GM10266 (cell line): ENCODE data around the gene SUCLA2.
A peak's percentile ranks its signal among the peaks of the same experiment; 100 is the strongest.
"Not testable (repeated sequence)": the region's sequence is repeated elsewhere in the genome, so short reads cannot be mapped to it uniquely, and the experiment has no call there.

Experiments
- DNase-seq: peaks from one replicate; pipeline ENCODE4 v3.0.0; 2012; ENCODE audit errors: extremely low spot score
- CTCF ChIP-seq: IDR thresholded peaks from 2 replicates; pipeline ENCODE4 v1.5.1; 2012; ENCODE audit warnings: mild to moderate bottlenecking, low read depth; ENCODE audit not compliant: control insufficient read depth, insufficient read depth; ENCODE audit errors: missing control alignments

The SUCLA2 gene

DNA sequence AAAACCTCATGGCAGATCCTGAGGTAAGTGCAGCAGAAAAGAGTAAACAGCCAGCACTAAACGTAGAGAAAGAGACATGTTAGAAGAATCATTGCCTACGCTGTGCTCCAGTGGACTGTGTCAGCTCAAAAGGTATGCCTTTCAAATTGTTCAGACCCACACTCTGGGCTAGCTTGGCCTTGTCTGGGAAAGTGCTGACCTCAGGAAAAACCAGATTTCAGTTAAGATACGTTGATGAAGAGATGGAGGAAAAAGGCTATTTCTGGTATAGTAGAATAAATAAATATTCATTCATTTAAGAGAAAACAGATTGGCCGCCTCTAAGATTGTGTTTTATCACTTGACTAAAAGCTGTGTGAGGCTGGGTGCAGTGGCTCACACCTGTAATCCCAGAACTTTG lies 9.6 kb upstream of the SUCLA2 start:
- no peak for TF ChIP-seq CTCF
- no peak for DNase-seq

DNA sequence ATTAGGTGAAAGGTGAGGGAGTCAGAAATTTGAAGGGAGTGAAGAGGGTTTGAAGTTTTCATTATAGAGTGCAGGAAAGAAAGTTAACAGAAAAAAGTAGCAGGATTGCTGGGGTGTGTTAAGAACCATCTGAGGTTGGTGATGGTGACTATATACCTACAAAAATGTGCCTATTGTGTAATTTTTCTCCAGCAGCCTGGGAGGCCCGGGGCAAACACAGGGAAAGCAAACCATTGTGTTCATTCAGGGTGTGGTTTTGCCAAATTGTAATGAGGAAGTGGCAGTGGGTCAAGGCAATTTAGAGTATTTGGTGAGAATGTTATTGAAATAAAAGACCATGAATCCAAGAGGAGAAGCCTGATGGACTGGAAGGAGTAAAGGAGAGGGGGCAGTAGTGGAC lies 8.2 kb upstream of the SUCLA2 start:
- no peak for DNase-seq
- TF ChIP-seq CTCF: no peak

DNA sequence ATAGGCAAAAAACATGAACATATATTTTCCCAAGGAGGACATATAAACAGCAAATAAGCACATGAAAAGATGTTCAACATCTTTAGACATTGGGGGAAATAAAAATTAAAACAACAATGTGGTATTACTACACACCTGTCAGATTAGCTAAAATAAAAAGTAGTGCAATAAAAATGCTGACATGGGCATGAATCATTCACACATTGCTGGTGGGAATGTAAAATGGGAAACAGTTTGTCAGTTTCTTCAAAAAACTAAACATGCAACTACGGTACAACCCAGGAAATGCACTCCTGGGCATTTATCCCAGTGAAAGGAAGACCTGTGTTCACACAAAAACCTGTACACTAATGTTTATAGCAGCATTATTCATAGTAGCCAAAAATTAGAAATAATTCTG lies 5.3 kb upstream of the SUCLA2 start:
- no peak for DNase-seq
- TF ChIP-seq CTCF: no peak

DNA sequence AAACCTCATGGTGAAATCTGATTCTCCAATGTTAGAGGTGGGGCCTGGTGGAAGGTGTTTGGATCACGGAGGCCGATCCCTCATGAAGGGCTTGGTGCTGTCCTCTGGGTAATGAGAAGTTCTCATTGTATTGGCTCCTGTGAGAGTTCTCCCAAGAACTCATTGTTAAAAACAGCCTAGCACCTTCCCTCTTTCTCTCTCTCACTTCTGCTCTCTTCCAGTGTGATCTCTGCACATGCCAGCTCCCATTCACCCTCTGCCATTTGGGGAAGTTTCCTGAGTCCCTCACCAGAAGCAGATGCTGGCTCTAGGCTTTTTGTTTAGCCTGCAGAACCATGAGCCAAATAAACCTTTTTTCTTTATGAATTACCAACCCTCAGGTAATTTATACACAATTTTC lies 3.1 kb upstream of the SUCLA2 start:
- no peak for TF ChIP-seq CTCF

DNA sequence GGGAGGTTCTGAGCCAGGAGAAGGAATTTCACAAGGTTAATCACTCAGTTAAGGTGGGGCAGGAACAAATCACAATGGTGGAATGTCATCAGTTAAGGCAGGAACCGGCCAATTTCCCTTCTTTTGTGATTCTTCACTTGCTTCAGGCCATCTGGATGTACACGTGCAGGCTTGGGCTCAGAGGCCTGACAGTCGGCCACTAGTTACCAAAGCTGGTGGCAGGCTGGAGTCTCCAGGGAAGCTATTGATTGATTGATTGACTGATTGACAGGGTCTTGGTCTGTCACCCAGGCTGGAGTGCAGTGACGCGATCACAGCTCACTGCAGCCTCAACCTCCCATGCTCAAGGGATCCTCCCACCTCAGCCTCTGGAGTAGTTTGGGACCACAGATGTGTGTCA lies 926 bp upstream of the SUCLA2 start:
- not testable (repeated sequence) for DNase-seq

More for the DNA sequence above, 3.1 kb upstream of the SUCLA2 start:
- DNase-seq: no peak

GRCh38 chr13:48000559-48001113 lies 437 bp downstream of the SUCLA2 start:
- TF ChIP-seq CTCF: no peak
- peak; percentile 29 for DNase-seq

- no peak for DNase-seq
These were observed 1.1 kb downstream of the SUCLA2 start for GRCh38 chr13:47999973-48000372.

More at GRCh38 chr13:47999973-48000372, 1.1 kb downstream of the SUCLA2 start:
- TF ChIP-seq CTCF: no peak
